Stimulated activated CD4-positive, alpha-beta T cell treated with anti-CD3 and anti-CD28 coated beads, Interleukin-12 subunit alpha, Interleukin-12 subunit beta, amount 100 ng/mL, for 4 hours (primary cell): ENCODE data around the gene FAM163B.

Source experiments
- DNase-seq: peaks from one replicate; pipeline ENCODE4 v3.0.0-alpha.2; 2020

Gene FAM163B

GRCh38 chr9:133609311-133610098, at the start of gene FAM163B:
TSS of gene FAM163B (minus strand) at chr9:133609389. CDS start at chr9:133580223, 29,166 bp downstream.
- peak; percentile 47 for DNase-seq

- no peak for DNase-seq
Measured at GRCh38 chr9:133657120-133657661, 48.0 kb upstream of the FAM163B start.

GRCh38 chr9:133656211-133657119, 47.3 kb upstream of the FAM163B start:
- peak; percentile 19 for DNase-seq

- no peak for DNase-seq
Measured at GRCh38 chr9:133655701-133656100, 46.5 kb upstream of the FAM163B start.

- DNase-seq: no peak
Measured at GRCh38 chr9:133654736-133655657, 45.8 kb upstream of the FAM163B start.

GRCh38 chr9:133653638-133654037, 44.4 kb upstream of the FAM163B start:
- no peak for DNase-seq

- DNase-seq: no peak
Measured at GRCh38 chr9:133650026-133650425, 40.8 kb upstream of the FAM163B start.

GRCh38 chr9:133649194-133649593, 40.0 kb upstream of the FAM163B start:
- no peak for DNase-seq

GRCh38 chr9:133647765-133648469, 38.7 kb upstream of the FAM163B start:
- no peak for DNase-seq

GRCh38 chr9:133647148-133647547, 38.0 kb upstream of the FAM163B start:
- DNase-seq: no peak

- DNase-seq: no peak
Measured at GRCh38 chr9:133645021-133645765, 36.0 kb upstream of the FAM163B start.

GRCh38 chr9:133643978-133644760, 35.0 kb upstream of the FAM163B start:
- DNase-seq: no peak

GRCh38 chr9:133643362-133643755, 34.2 kb upstream of the FAM163B start:
- DNase-seq: no peak

- DNase-seq: no peak
Measured at GRCh38 chr9:133642708-133643361, 33.6 kb upstream of the FAM163B start.

GRCh38 chr9:133641861-133642595, 32.8 kb upstream of the FAM163B start:
- no peak for DNase-seq

- no peak for DNase-seq
Measured at GRCh38 chr9:133641396-133641655, 32.1 kb upstream of the FAM163B start.

- no peak for DNase-seq
Measured at GRCh38 chr9:133640580-133641395, 31.6 kb upstream of the FAM163B start.

- no peak for DNase-seq
Measured at GRCh38 chr9:133640160-133640559, 31.0 kb upstream of the FAM163B start.
